Fibroblast of lung (primary cell): ENCODE results near the gene AGBL1.

Experiments used
- CTCF ChIP-seq, 2 donors: IDR thresholded peaks in 1 of 2; conservative IDR thresholded peaks in 1 of 2; 1 replicate in 1 of 2; 2 replicates in 1 of 2; pipeline ENCODE4 v1.5.1; 2011 to 2012; ENCODE audit warnings: low read length in 2 of 2, control low read depth in 1 of 2, inconsistent platforms in 1 of 2, low read depth in 1 of 2, mild to moderate bottlenecking in 1 of 2
- EZH2 ChIP-seq: IDR thresholded peaks from 2 replicates; pipeline ENCODE4 v1.5.1; 2012; ENCODE audit warnings: low read length, control low read depth, mild to moderate bottlenecking; ENCODE audit errors: missing control alignments

- TF ChIP-seq CTCF (conservative IDR thresholded peaks at IDR 0.05 in 1 of 2, IDR thresholded peaks at IDR 0.05 in 1 of 2; ENCODE audit: low read depth in 1 of 2, low read length in 2 of 2) (no peak), EZH2 (no peak)
Observed at GRCh38 chr15:86762874-86763273, 683.2 kb downstream of the AGBL1 start.
